Adrenal gland (tissue), 12 donors: ENCODE results near the gene APBB2. TPM values are rescaled to one million over a fixed set of nuclear protein-coding genes. Genes with fewer than 3 reads are reported as not detected.
"Not testable (repeated sequence)": the region's sequence is repeated elsewhere in the genome, so short reads cannot be mapped to it uniquely, and the experiment has no call there.

Source experiments
- DNase-seq, 7 donors: peaks; one replicate each; pipeline ENCODE4 v3.0.0-alpha.2; 2019 to 2020
- H3K27ac ChIP-seq, 5 donors: fragments of 200-600 bp; sonication (generic) in 4 of 5; 1 replicate in 3 of 5; 2 replicates in 2 of 5; pipeline versions ENCODE4 v1.5.1 to v1.8.0; 2016 to 2020; ENCODE audit warnings: mild to moderate bottlenecking in 1 of 5
- H3K27me3 ChIP-seq: fragments of 200-600 bp; 2 replicates; pipeline ENCODE4 v1.8.0; 2021
- H3K36me3 ChIP-seq, 2 donors: fragments of 200-600 bp; replicated peaks in 1 of 2; 1 replicate in 1 of 2; 2 replicates in 1 of 2; pipeline versions ENCODE4 v1.5.1 to v1.8.0; 2018 to 2022
- H3K4me1 ChIP-seq, 2 donors: fragments of 200-600 bp; replicated peaks in 1 of 2; 1 replicate in 1 of 2; 2 replicates in 1 of 2; pipeline versions ENCODE4 v1.5.1 to v1.8.0; 2018 to 2021
- H3K4me3 ChIP-seq, 4 donors: fragments of 200-600 bp; sonication (generic) in 3 of 4; one replicate each; pipeline ENCODE4 v1.5.1; 2016 to 2018
- H3K9me3 ChIP-seq, 3 donors: fragments of 200-600 bp; sonication (generic) in 1 of 3; replicated peaks in 1 of 3; 1 replicate in 2 of 3; 2 replicates in 1 of 3; pipeline versions ENCODE4 v1.5.1 to v1.8.0; 2016 to 2021
- POLR2A ChIP-seq, 2 donors: fragments of 450-650 bp; IDR thresholded peaks; one replicate each; pipeline ENCODE4 v1.6.1; 2017; ENCODE audit warnings: antibody characterized with exemption in 2 of 2, mild to moderate bottlenecking in 2 of 2, moderate library complexity in 1 of 2
- WGBS, 4 donors: extraction: QIAGEN DNeasy Blood & Tissue Kit in 2 of 4; methylation state at CpG; one replicate each; pipeline versions ENCODE4 v1.1.5 to v1.1.7; 2013 to 2017; 5-methylcytosine and 5-hydroxymethylcytosine counted together
- intact Hi-C, 2 donors: fragments of 100-400 bp; cut with DNase I; formaldehyde crosslinking; loops; one replicate each; pipeline versions ENCODE4 v1.14.1 to v1.15.0; 2022 to 2023
- polyA plus RNA-seq, 3 donors: library from polyadenylated mRNA; stranded (reverse); fragments of 200-250 nt in 2 of 3; fragments of 350-450 nt in 1 of 3; fragmentation: Illumina TruSeq in 1 of 3; extraction: RNeasy Lipid Tissue Mini Kit (QIAGEN cat#74804) in 1 of 3; gene quantifications; one replicate each; pipeline ENCODE4 v1.2.3, GENCODE V29; 2013 to 2014
- total RNA-seq, 9 donors: library from RNA; depleted of rRNA in 4 of 9; stranded (reverse); fragments of >200 nt in 4 of 9; fragments of 120-200 nt in 1 of 9; fragmentation: NEBNext Ultra II Directional in 1 of 9; extraction: Animal tissue kit (Norgen Biotek cat#: 25700) in 1 of 9; gene quantifications; one replicate each; pipeline versions ENCODE4 v1.1.0 to v1.2.4, GENCODE V29; 2013 to 2023
- TF ChIP-seq, protein P1 (sequence below), 6 experiments: fragments of 450-650 bp in 4 of 6; fragments of 200-600 bp in 2 of 6; sonication (generic) in 1 of 6; IDR thresholded peaks; 1 replicate in 5 of 6; 2 replicates in 1 of 6; pipeline versions ENCODE4 v1.5.1 to v1.8.0; 2016 to 2021; ENCODE audit warnings: antibody characterized with exemption in 6 of 6, mild to moderate bottlenecking in 2 of 6, moderate library complexity in 1 of 6
- donor health status: healthy with polysubstance abuse.
- donor health status: Bipolar disorder and iron deficiency.
- donor health status: DM: yes; HTN: yes; CAD: no.
- donor health status: DM: no; HTN: no; CAD: no.
- donor health status: DM: no; HTN: no; CAD: no.
- donor health status: DM: yes; HTN: yes; CAD: no.

The APBB2 gene
- total and polyA plus RNA-seq, 12 donors: 12.4 to 135 (median 39.7) TPM

GRCh38 chr4:41154010-41154813, 60.1 kb downstream of the APBB2 start:
- Histone ChIP-seq H3K4me3 (no peak overlapping the region), H3K27me3 (no peaks in the 10 kb centered on the region), H3K27ac (peak overlapping the region in 1 of 5 donors; percentile 3), H3K4me1 (peaks cover 0 to 21% of the 10 kb centered on the region in 2 donors), H3K36me3 (no peaks in the 10 kb centered on the region), H3K9me3 (no peaks in the 10 kb centered on the region)
- intact Hi-C loops: no loop called here
- TF ChIP-seq, protein P1, sequence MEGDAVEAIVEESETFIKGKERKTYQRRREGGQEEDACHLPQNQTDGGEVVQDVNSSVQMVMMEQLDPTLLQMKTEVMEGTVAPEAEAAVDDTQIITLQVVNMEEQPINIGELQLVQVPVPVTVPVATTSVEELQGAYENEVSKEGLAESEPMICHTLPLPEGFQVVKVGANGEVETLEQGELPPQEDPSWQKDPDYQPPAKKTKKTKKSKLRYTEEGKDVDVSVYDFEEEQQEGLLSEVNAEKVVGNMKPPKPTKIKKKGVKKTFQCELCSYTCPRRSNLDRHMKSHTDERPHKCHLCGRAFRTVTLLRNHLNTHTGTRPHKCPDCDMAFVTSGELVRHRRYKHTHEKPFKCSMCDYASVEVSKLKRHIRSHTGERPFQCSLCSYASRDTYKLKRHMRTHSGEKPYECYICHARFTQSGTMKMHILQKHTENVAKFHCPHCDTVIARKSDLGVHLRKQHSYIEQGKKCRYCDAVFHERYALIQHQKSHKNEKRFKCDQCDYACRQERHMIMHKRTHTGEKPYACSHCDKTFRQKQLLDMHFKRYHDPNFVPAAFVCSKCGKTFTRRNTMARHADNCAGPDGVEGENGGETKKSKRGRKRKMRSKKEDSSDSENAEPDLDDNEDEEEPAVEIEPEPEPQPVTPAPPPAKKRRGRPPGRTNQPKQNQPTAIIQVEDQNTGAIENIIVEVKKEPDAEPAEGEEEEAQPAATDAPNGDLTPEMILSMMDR (IDR thresholded peaks at IDR 0.05): no peak
- TF ChIP-seq POLR2A (IDR thresholded peaks at IDR 0.05): no peak
- DNase-seq: no peak
- 57 to 85% (median 85%) methylated on average over 6 of the region's 6 CpGs for WGBS, 4 donors

GRCh38 chr4:41150401-41150800, 63.9 kb downstream of the APBB2 start:
- WGBS, 4 donors: 78 to 90% (median 84%) methylated on average over 2 of the region's 2 CpGs
- TF ChIP-seq, protein P1 (IDR thresholded peaks at IDR 0.05): no peak
- TF ChIP-seq POLR2A (IDR thresholded peaks at IDR 0.05): no peak
- intact Hi-C loops: no loop called here
- no peaks in the 10 kb centered on the region for H3K9me3 ChIP-seq
- H3K27me3 ChIP-seq: no peaks in the 10 kb centered on the region
- H3K27ac ChIP-seq: no peak overlapping the region
- H3K36me3 ChIP-seq: no peaks in the 10 kb centered on the region
- H3K4me3 ChIP-seq: no peak overlapping the region
- peaks cover 7 to 32% of the 10 kb centered on the region in 2 donors for H3K4me1 ChIP-seq
- no peak for DNase-seq

DNA sequence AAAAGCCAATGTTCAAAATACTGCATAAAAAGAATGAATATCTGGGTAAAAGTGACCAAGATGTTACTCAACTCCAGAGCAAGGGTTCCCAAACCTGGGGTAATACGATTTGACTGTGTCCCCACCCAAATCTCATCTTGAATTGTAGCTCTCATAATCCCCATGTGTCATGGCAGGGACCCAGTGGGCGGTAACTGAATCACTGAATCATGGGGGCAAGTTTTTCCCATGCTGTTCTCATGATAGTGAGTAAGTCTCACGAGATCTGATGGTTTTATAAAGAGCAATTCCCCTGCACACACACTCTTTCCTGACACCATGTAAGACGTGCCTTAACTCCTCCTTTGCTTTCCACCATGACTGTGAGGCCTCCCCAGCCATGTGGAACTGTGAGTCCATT, 64.8 kb downstream of the APBB2 start:
- not testable (repeated sequence) for DNase-seq, H3K36me3 ChIP-seq, H3K4me3 ChIP-seq, H3K27ac ChIP-seq, H3K9me3 ChIP-seq, H3K27me3 ChIP-seq
- 77 to 90% (median 80%) methylated on average over 4 of the region's 4 CpGs for WGBS, 4 donors
- intact Hi-C loops: loop anchor here in 1 of 2 donors (10.0 kb wide), 1 partner anchor 45 kb away; no protein-coding TSS in a partner anchor
- H3K4me1 ChIP-seq: peaks cover 7 to 28% of the 10 kb centered on the region in 2 donors

DNA sequence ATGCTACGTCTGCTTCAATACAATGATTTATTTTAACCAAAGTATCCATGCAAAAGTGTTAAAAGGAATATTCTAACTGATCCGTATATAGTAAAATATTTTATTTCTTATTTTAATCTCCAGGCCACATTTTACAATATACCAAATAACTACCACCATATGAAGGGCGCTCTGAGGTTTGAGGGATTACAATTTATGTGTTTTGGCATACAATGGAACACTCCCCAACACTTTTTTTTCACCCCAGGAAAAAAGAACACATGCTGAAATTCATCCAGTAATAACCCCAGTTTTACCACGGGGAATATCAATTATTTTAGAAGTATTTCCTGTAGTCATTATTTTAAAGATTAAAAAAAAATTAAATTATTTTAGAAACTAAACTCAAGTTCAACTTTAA, 65.4 kb downstream of the APBB2 start:
- 71 to 85% (median 77%) methylated on average over 4 of the region's 4 CpGs for WGBS, 4 donors
- Histone ChIP-seq H3K4me1 (peaks cover 9 to 22% of the 10 kb centered on the region in 2 donors), H3K4me3 (no peak overlapping the region), H3K36me3 (no peaks in the 10 kb centered on the region), H3K9me3 (no peaks in the 10 kb centered on the region), H3K27ac (no peak overlapping the region), H3K27me3 (no peaks in the 10 kb centered on the region)
- no peak for DNase-seq
- intact Hi-C loops: loop anchor here in 1 of 2 donors (10.0 kb wide), 1 partner anchor 46 kb away; no protein-coding TSS in a partner anchor
- no peak for TF ChIP-seq POLR2A (IDR thresholded peaks at IDR 0.05)
- TF ChIP-seq, protein P1 (IDR thresholded peaks at IDR 0.05): no peak
